ENCODE data around the gene RBKS.

RBKS gene

DNA sequence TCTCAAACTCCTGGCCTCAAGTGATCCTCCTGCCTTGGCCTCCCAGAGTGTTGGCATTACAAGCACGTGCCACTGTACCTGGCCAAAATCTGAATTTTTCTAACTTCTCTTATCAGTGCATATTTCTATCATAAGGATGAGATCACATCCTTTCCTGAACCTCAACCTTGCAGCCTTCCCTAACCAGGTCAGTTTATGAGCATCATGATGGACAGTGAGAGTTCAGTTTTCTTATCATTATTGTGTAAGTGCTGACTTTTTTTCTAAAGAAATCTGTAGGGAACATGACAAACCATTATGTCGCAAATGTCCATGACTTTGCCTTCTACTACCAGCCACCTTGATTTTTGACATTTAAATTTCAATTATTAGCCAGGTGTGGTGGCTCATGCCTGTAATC is 87.1 kb downstream of the RBKS start:
- in situ Hi-C loops (cut with HindIII; ENCODE audit: low sequenced_read_pairs), result no loop called here

DNA sequence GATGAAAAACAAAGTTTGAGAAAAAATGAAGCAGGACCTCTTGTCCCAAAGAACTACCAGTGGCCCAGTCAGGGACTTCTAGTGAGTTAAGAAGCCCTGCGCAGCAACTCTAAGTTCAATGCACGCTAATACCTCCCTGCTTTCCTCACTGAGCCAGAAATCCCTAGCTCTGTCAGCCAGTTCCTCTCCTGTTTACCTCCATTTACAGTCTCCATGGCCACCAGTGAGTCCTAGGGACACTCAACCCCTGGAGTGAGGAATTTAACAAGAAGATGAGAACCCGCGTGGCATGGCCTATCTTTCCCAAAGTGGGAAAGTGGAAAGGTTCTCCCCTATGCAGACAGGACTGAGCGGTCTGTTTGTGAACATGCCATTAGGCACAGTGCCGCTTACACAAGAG is 87.6 kb downstream of the RBKS start:
- in situ Hi-C loops (cut with HindIII; ENCODE audit: low sequenced_read_pairs), result no loop called here

DNA sequence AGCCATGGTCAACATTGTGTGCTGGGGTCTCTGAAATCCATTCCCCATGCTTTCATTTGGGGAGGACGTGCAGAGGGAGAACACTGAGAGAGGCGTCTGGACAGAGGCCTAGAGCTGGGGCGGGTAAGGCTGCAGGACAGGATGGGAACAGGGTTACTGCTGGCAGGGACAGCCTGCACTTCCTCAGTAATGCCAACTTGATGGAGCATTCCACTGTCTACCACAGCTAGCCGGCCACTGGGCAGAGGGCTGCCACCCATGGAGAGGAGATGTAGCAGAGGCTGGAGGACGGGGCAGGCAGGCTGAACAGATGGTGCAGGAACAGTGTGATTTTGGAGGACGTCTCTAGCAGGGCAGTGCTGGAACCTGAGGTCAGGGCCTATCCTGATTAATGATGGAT is 89.3 kb downstream of the RBKS start:
- in situ Hi-C loops (cut with HindIII; ENCODE audit: low sequenced_read_pairs), result no loop called here

DNA sequence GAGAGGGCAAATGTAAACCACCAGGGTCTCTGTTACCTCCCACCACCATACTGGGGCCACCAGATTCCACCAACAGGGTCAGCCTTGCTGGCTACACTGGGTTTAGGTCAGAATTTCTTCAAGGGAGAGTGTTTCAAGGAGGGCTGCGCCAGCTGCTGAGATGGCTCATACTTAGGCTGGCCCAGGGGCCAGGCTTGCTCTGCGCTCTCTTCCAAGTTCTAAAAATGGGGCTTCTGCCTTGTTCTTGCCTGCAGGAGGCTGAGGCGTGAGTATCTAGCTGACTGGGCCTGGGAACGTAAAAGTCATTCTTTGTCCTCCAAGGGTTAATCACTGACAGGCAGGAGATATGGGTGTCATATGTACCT is 90.6 kb downstream of the RBKS start:
- in situ Hi-C loops (cut with HindIII; ENCODE audit: low sequenced_read_pairs), result loop anchor here (5.0 kb wide), 1 partner anchor 47 kb away; no protein-coding TSS in a partner anchor

DNA sequence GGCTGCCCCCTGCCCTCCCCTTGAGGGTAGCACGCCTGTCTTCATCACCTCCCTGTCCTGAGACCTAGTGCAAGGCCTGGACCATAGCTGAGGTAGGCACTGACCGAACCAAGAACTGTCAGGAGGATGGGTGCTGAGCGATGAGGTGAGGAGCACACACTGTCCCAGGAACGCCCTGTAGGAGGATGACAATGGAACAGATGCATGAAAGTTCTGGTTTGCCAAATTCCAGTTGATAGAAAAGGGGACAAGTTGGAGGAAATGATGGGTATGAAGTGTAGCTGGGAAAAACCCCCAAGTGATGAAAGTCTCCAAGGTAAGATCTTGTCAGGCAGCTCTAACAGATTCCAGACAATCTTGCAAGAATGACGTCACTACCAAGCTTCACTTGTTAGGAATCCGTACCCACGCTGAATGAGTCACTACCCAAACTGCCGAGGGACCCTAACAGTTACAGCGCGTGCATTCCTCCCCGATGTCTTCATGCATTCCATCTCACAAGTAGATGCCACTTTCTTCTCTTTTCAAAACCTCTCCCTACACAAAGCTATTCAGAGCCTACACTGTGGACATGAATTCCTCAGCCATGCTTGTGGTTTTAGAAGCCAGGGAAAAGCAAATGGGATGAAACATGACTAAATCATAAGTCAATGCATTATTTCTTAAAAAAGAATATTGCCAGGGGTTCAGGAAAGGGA is 91.1 kb downstream of the RBKS start:
- in situ Hi-C loops (cut with HindIII; ENCODE audit: low sequenced_read_pairs), result loop anchor here (5.0 kb wide), 1 partner anchor 47 kb away; no protein-coding TSS in a partner anchor

DNA sequence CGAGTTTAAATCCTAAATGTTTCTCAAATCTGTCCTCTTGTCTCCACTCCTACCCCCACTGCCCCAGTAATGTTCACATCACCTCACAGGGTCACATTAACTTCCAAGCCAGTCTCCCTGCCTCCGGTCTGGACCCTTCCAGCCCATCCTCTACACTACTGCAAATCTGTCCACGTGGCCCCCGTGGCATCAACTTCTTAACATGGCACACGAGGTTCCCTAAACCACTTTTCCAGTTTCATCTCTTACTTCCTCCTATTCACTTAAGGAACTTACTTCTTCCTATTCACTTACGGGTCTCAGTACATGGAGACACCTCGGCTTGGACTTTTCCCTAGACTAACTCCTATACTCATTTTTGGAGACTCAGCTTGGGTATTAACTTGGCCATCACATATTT is 91.7 kb downstream of the RBKS start:
- in situ Hi-C loops (cut with HindIII; ENCODE audit: low sequenced_read_pairs), result loop anchor here (5.0 kb wide), 1 partner anchor 46 kb away; no protein-coding TSS in a partner anchor

DNA sequence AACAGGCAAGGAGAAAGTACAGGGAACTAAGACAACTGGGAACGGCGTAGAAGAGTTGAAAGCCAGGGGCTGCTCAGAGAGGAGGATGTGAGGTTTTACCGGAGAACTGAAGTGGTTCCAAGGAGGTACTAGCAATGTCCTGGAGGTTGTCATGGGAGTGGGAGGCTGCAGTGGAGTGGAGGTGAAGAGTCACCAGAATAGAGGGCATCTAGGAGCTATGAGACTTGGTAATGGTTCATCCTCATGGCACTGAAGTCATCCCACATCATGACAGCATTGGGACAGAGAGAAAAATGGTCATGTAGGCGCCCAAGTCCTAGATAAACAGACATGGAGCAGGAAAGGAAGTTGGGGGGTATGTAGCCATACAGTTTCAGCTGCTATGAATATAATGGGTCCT is 92.3 kb downstream of the RBKS start:
- in situ Hi-C loops (cut with HindIII; ENCODE audit: low sequenced_read_pairs), result loop anchor here (5.0 kb wide), 1 partner anchor 46 kb away; no protein-coding TSS in a partner anchor

DNA sequence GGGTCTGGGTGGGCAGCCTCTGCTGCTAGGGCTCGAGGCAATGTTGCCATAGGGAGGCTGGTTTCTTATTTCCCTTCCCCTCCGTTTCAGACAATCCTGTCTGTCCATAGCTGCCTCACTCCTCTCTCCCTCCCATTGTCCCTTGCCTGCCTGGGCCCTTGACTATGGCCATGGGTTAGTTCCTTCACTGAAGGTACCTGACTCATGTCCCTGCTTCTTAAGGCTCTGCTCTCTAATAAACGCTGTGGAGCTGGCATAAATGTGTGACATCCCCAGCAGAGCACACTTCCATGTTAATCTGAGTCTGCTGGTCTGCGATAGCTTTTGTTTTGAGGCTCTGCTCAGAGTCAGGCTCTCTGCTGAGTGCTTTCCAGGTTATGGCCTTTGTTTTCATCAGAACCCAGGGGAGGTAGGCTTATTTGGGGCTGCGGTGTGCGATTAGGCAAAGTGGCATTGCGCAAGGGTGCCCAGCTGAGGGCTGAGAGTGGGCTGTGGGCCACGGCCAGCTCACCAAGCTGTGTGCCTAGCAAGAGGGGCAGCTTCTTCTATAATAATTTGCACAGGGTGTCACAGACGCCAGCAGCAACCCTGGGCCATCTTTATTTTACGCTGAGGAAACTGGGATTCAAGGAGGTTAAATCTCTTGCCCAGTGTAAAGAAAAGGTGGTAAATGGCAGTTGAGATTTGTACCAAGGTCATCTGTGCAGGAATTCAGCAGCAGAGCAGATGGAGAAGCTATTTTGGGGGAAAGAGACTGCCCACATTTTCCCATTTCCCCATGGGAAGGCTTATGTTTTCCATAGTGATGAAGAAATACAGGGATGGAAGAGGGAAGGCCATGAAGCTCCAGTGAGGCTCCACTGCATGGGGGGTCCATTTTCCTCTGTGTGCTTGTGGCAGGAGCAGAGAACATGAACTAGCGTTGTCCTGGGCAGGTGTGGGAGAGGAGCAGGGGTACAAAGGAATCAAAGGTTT is 93.1 kb downstream of the RBKS start:
- in situ Hi-C loops (cut with HindIII; ENCODE audit: low sequenced_read_pairs), result loop anchor here (5.0 kb wide), 1 partner anchor 45 kb away; no protein-coding TSS in a partner anchor

DNA sequence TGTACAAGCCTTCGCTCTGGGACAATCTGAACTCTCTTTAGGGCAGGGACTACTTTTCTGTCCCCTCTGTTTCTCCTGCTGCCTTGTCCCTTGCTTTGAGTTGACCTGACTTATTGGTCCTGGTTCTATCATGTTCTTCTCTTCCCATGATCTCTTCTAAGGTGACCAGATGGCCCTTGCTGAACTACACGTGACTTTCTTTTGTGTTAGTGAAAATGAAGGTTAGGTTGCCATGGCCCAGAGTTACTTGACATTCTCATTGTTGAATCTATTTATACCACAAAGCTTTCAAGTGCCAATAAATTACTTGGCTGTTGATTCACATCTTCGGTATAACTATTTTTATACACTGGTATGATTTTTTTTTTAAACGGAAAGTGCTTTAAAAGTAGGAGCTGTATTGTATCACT is 94.3 kb downstream of the RBKS start:
- in situ Hi-C loops (cut with HindIII; ENCODE audit: low sequenced_read_pairs), result loop anchor here (5.0 kb wide), 1 partner anchor 44 kb away; no protein-coding TSS in a partner anchor

DNA sequence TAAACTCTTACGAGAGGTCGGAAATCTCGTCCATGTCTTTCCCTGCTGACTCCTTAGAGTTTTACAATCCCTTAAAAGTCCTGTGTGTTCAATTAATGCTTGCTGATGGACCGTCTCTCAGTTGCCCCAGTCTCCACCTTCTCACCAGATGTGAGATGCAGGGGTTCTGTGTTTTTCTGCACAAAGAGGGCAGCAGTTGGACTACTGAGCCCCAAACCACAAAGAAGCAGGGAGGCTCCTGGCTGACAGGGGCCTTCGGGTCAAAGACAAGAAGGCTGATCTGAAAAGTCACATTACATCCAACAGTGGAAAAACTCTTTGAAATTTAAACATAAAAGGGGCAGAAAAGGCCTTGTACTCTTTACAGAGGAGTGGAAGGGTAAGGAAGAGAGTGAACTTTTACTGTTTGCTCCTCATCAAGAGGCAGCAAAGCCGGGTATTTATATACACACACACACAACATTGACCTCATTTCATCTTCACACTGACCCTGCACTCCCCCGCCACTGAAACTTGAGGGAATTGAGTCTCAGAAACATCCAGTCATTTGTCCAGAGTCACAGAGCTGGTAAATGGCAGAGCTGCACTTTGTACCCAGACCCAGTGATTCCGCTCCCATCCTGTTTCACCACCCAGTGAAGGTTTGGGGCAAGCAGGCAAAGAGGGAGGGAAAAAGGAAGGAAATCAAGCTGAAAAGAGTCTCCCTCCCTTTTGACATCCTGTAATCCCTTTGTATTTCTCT is 94.9 kb downstream of the RBKS start:
- in situ Hi-C loops (cut with HindIII; ENCODE audit: low sequenced_read_pairs), result loop anchor here (5.0 kb wide), 1 partner anchor 43 kb away; no protein-coding TSS in a partner anchor

DNA sequence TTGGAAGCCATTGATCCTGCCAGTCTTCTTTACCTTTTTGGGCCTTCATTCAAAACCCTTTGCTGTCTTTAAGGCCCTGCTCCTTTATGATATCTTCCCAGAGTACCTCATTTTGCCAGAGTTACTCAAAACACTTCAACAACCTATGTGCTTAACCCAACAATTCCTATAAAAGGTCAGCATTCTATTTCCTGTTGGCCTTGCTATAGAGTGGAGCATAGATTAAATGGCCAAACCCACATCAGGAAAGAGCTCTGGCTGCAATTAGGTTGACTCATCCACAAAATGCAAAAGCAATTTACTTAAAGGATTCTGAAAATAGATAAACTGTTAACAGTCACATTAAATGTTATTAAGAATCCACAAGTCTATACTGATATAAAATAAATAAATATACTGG is 97.4 kb downstream of the RBKS start:
- in situ Hi-C loops (cut with HindIII; ENCODE audit: low sequenced_read_pairs), result no loop called here

DNA sequence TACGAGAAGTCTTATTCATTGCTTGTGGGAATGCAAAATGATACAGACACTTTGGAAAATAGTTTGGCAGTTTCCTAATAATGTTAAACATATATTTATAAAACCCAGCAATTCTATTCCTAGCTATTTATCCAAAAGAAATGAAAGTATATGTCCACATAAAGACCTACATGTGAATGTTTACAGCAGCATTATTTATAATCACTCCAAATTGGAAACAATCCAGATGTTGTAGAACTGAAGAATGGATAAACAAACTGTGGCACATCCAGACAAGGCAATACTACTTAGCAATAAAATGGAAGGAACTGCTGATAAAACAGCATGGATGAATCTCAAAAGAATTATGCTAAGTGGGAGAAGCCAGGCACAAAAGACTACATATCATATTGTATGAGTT is 99.4 kb downstream of the RBKS start:
- in situ Hi-C loops (cut with HindIII; ENCODE audit: low sequenced_read_pairs), result no loop called here

DNA sequence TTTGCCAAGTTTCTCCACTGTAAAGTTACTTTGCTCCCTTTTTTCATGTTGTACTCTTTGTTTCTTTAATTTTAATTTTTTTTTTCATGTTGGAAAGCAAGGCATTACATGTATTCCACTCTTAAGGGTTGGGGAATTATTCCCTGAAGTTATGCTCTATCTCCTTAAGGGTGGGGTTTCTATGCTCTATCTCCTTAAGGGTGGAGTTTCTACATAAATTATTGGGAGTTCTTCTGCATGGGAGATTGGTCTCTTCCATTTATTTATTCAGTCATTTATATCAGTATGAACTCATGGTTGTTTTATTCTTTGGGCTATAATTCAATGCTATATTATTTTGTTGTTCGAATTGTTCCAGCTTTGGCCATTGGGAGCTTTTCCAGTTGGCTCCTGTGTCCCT is 107.5 kb downstream of the RBKS start:
- in situ Hi-C loops (cut with HindIII; ENCODE audit: low sequenced_read_pairs), result no loop called here

DNA sequence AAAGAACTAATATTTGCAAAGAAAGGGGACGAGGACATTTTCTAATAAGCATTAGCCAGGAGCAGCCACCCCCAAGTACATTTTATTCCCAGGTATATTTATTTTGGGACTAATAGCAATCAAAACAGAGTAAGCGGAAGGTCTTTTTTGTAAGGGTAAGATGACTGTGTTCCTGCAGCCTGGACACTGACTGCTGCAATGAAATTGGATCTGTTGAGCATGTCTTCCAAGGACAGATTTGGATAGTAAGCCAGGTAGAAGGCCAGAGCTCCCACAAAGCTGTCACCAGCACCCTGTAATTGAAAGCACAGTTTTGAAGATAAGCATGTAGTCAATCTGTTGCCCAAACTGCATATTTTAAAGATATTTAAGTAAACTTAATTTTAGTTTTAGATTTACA is 108.7 kb downstream of the RBKS start:
- in situ Hi-C loops (cut with HindIII; ENCODE audit: low sequenced_read_pairs), result no loop called here

DNA sequence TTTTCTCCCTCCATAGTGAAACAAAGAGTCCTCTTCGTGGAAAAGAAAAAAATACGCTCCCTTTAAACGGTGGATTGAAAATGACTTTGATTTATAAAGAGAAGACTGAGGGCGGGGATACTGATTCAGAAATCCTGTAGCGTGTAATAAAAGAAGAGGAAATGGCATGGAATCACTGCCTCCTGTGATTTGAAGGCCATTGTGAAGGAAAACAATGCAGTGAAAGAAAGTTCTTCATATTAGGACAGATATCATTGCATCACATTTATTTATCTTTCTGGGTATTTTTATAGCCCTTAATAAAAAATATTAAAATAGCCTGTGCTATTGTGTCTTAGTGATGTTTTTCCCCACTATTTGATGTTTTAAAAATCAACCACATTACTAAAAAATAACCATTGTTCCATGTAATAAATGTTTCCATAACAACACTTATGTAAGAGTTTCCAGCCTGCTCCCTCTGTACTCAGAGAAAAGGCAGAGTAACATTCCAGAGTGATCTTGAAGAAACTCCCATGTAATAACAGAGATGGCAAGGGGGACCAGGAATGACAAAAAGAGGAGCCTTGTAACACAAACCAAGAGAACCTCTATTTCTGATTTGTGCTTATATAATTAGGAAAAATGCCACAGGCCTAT is 110.7 kb downstream of the RBKS start:
- in situ Hi-C loops (cut with HindIII; ENCODE audit: low sequenced_read_pairs), result no loop called here

DNA sequence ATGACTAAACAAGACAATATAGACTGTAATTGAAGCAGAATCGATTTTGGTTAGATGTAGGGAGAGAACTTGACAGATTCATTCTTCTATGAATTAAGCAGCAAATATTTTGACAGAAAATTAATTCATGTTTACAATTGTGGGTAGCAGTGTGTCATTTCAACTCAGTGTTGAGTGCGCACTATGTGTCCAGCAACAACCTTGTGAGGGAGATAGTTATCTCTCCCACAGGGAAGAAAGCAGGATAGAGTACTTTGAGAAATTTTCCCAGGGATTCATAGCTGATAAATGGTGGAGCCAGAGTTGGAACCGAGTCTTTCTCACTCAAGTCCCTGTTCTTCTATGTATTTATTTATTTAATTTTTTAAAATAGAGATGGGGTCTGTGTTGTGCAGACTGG is 113.5 kb downstream of the RBKS start:
- in situ Hi-C loops (cut with HindIII; ENCODE audit: low sequenced_read_pairs), result no loop called here

DNA sequence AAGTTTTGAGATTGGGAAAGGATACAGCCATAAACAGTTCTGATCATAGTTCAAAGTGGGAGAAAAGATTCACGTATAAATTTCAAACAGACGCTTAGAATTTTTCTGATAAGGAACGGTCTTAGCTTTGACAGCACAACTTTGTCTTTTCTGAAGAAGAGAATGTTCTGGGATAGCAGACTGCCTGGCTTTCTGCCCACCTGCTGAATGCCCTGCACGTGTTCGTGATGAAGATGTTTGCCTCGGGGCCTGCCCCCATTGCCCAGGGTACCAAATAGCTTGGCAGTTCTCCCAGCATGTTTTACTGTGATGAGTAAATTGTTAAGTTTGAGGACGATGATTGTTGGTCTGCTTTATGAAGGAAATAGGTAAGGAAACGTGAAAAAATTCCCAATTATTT is 114.1 kb downstream of the RBKS start:
- in situ Hi-C loops (cut with HindIII; ENCODE audit: low sequenced_read_pairs), result no loop called here

DNA sequence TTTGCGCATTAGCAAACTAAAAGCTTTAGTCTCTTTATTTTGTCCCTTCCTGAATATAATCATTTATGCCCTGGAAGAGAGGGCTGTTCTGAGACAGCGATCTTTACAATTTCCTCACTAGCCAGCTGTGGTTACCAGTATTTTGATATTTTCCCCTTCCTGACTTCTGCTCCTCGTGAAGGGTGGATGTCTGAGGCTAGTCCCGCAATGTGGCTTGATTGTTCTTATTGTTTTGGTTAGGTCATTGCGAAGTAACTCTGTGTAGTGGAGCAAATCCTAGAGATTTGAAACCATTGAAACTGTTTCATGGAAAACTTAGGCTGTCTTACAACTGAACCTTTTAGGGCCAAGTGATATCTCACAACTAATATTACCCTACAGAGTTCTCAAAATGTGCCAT is 116.2 kb downstream of the RBKS start:
- in situ Hi-C loops (cut with HindIII; ENCODE audit: low sequenced_read_pairs), result no loop called here

DNA sequence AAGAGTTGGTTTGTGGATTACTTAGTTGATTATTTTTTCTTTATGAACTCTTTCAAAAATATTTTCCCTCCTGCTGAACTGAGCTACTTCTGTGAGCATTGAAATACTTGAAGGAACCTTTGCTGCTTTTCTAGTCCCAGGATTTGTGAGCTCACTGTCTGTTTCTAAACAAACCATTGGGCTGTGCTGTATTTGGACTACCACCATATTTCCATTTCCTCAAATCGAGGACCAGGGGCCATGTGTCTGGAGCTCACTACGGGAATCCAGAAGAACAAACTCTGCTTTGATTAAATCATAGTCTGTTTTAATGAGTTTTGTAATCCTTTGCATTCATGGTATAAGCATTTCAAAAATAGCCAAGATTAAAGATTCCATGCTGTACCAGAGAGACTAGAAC is 117.4 kb downstream of the RBKS start:
- in situ Hi-C loops (cut with HindIII; ENCODE audit: low sequenced_read_pairs), result no loop called here

DNA sequence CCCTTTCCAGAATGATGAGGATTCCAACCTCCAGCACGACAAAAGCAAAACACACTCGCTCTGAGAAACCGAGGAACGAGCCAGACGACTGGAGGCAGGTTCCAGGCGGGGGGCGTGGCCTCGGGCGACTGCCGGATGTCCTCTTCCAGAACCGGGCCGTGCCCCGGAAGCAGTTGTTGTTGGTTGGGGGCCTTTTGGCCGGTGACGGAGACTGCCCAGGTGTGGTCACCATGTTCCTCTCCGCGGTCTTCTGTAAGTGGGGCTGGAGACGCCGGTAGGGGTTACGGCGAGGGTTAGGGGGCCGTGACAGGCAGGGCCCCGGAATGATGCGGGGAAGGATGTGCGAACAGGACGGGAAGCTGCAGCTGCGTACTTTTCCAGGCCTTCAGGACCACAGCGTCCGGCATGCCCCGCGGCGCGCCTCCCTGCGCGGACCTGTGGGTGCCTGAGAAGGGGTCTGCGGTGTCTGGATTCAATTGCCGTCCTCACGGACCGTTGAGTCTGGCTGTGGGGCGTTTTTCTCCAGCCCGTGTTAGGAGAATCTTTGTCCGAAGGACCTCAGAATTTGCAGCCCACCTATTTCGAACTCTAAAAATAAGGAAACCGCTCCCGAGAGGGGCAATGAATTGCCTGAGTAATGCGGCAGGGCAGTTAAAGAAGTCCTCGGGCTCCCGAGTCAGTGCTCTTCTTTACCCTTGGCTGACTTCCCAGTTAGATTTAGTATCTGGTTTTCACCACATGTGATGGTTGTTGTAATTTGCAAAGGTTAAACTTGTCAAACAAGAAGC is 118.4 kb downstream of the RBKS start, which contains the start of gene MRPL33:
Gene MRPL33, plus strand, starts transcription at position 172 of the 788 bp plus-strand sequence. Its CDS starts 59 bp downstream, at position 231.
- in situ Hi-C loops (cut with HindIII; ENCODE audit: low sequenced_read_pairs), result no loop called here

Data from endothelial cell of hepatic sinusoid (primary cell).